Neuronal stem cell (in vitro differentiated cells): ENCODE measurements around the gene LRRC25.

Source experiments
- DNase-seq: peaks from one replicate; pipeline ENCODE4 v3.0.0-alpha.2; 2013; ENCODE audit warnings: low spot score
- H2AFZ ChIP-seq: one replicate; pipeline ENCODE4 v1.6.1; 2013; ENCODE audit warnings: mild to moderate bottlenecking, low read length, inconsistent platforms
- H2AK5ac ChIP-seq: 2 replicates; pipeline ENCODE4 v1.6.1; 2013; ENCODE audit warnings: low read depth, mild to moderate bottlenecking, inconsistent platforms, low read length, moderate library complexity, mixed read lengths
- H2BK120ac ChIP-seq: 2 replicates; pipeline ENCODE4 v1.6.1; 2013; ENCODE audit warnings: low read depth, mild to moderate bottlenecking, inconsistent platforms, low read length, moderate library complexity, mixed read lengths
- H2BK12ac ChIP-seq: one replicate; pipeline ENCODE4 v1.6.1; 2013; ENCODE audit warnings: low read length, inconsistent platforms
- H2BK15ac ChIP-seq: 2 replicates; pipeline ENCODE4 v1.6.1; 2013; ENCODE audit warnings: mild to moderate bottlenecking, low read length, inconsistent platforms, mixed read lengths
- H2BK5ac ChIP-seq: one replicate; pipeline ENCODE4 v1.6.1; 2013; ENCODE audit warnings: inconsistent platforms, mild to moderate bottlenecking, low read length, moderate library complexity
- H3K14ac ChIP-seq: one replicate; pipeline ENCODE4 v1.6.1; 2013; ENCODE audit warnings: low read length, inconsistent platforms
- H3K18ac ChIP-seq: 2 replicates; pipeline ENCODE4 v1.6.1; 2013; ENCODE audit warnings: low read length, inconsistent platforms
- H3K23ac ChIP-seq: 2 replicates; pipeline ENCODE4 v1.6.1; 2013; ENCODE audit warnings: low read depth, mild to moderate bottlenecking, mixed read lengths, low read length, inconsistent platforms; ENCODE audit not compliant: poor library complexity
- H3K27ac ChIP-seq: replicated peaks from 3 replicates; pipeline ENCODE4 v1.5.1; 2013; ENCODE audit warnings: low read length, inconsistent platforms
- H3K27me3 ChIP-seq, 3 experiments: 2 replicates each; pipeline ENCODE4 v1.6.1; 2013; ENCODE audit warnings: low read length in 3 of 3, mild to moderate bottlenecking in 2 of 3, inconsistent platforms in 1 of 3, low read depth in 1 of 3, mixed read lengths in 1 of 3, moderate library complexity in 1 of 3; ENCODE audit not compliant: control insufficient read depth in 3 of 3, insufficient read depth in 3 of 3
- H3K36me3 ChIP-seq, 2 donors: replicated peaks in 1 of 2; 2 replicates each; pipeline ENCODE4 v1.6.1; 2013; ENCODE audit warnings: low read length in 2 of 2; ENCODE audit not compliant: control insufficient read depth in 2 of 2, insufficient read depth in 2 of 2
- H3K4ac ChIP-seq: 2 replicates; pipeline ENCODE4 v1.6.1; 2013; ENCODE audit warnings: inconsistent platforms, mild to moderate bottlenecking, low read length, moderate library complexity
- H3K4me1 ChIP-seq, 2 donors: 1 replicate in 1 of 2; 2 replicates in 1 of 2; pipeline ENCODE4 v1.6.1; 2013; ENCODE audit warnings: low read length in 2 of 2, low read depth in 1 of 2; ENCODE audit not compliant: control insufficient read depth in 2 of 2, insufficient read depth in 1 of 2
- H3K4me2 ChIP-seq: one replicate; pipeline ENCODE4 v1.6.1; 2013; ENCODE audit warnings: mild to moderate bottlenecking, low read length, inconsistent platforms; ENCODE audit not compliant: insufficient read depth, poor library complexity, severe bottlenecking
- H3K4me3 ChIP-seq, 2 donors: 2 replicates each; pipeline ENCODE4 v1.5.1; 2013; ENCODE audit warnings: low read length in 2 of 2, mild to moderate bottlenecking in 2 of 2, inconsistent platforms in 1 of 2, moderate library complexity in 1 of 2
- H3K79me1 ChIP-seq: one replicate; pipeline ENCODE4 v1.6.1; 2013; ENCODE audit warnings: low read depth, mild to moderate bottlenecking, inconsistent platforms, low read length, moderate library complexity
- H3K9ac ChIP-seq: one replicate; pipeline ENCODE4 v1.6.1; 2013; ENCODE audit warnings: mild to moderate bottlenecking, low read depth, low read length, inconsistent platforms; ENCODE audit not compliant: poor library complexity
- H3K9me3 ChIP-seq, 2 donors: replicated peaks in 1 of 2; 2 replicates each; pipeline versions ENCODE3 to v1.6.1; 2013; ENCODE audit warnings: low read length in 2 of 2, mild to moderate bottlenecking in 2 of 2, inconsistent platforms in 1 of 2, low read depth in 1 of 2, mixed read lengths in 1 of 2, moderate library complexity in 1 of 2; ENCODE audit not compliant: control insufficient read depth in 2 of 2, insufficient read depth in 1 of 2
- H4K8ac ChIP-seq: one replicate; pipeline ENCODE4 v1.6.1; 2013; ENCODE audit warnings: low read depth, mild to moderate bottlenecking, inconsistent platforms, low read length, moderate library complexity
- H4K91ac ChIP-seq: one replicate; pipeline ENCODE4 v1.6.1; 2013; ENCODE audit warnings: low read length, low read depth, mild to moderate bottlenecking, inconsistent platforms; ENCODE audit not compliant: poor library complexity
- WGBS, 2 donors: extraction: QIAGEN DNeasy Blood & Tissue Kit; methylation state at CpG; one replicate each; pipeline ENCODE4 v1.1.7; 2013; ENCODE audit warnings: missing lambda C conversion rate in 2 of 2, mixed read lengths in 1 of 2; ENCODE audit not compliant: insufficient read length in 2 of 2, insufficient replicate concordance in 1 of 2; ENCODE audit errors: extremely low coverage in 2 of 2; 5-methylcytosine and 5-hydroxymethylcytosine counted together

LRRC25 gene

DNA sequence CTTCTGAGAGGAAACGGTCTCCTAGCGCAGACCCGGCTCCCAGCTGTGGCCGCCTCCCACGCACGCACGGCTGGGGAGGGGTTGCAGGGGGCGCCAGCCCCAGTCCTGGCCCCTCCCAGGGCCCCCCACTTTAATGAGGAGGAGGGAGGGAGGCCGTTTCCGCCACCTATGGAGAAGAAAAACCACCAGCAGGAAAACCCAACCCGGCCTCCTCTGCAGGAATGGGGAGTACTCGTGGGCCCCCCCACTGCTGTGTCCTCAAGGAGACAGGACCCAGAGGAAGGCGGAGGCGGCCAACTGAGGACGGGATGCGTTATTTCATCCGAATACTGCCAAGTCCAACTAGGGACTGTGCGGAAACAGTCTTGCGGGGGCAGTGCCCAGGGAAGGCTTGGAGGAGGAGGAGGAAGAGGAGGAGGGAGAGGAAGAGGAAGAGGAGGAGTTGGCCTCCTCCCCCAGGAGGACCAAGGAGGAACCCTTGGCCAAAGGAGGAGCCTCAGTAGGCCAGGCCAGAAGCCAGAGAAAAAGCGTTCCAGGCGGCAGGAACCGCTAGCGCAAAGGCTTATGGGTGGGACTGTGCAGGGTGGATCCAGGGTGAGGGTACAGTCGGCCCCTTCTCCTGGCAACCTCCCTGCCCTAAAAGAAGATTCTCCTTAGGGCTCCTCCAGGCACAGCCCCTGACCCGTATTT lies 17.9 kb upstream of the LRRC25 start:
- H3K27me3 ChIP-seq = peaks cover 0 to 19% (median 0%) of the 10 kb centered on the region in 3 experiments
- no peak overlapping the region for H4K8ac ChIP-seq
- no CpG with 5 or more reads among the region's 25 CpGs for WGBS, 2 donors
- H2BK15ac ChIP-seq = peak overlapping the region; percentile 92
- DNase-seq = no peak
- peak overlapping the region; percentile 17 for H3K23ac ChIP-seq
- H3K36me3 ChIP-seq = no peaks in the 10 kb centered on the region
- H3K4ac ChIP-seq = no peak overlapping the region
- H4K91ac ChIP-seq = no peak overlapping the region
- H3K9ac ChIP-seq = peak overlapping the region; percentile 63
- H2BK120ac ChIP-seq = peak overlapping the region; percentile 96
- no peak overlapping the region for H3K4me2 ChIP-seq
- peaks cover 0 to 2% of the 10 kb centered on the region in 2 donors for H3K9me3 ChIP-seq
- peaks cover 26 to 44% of the 10 kb centered on the region in 2 donors for H3K4me1 ChIP-seq
- H3K4me3 ChIP-seq = no peak overlapping the region
- no peak overlapping the region for H3K27ac ChIP-seq
- H3K14ac ChIP-seq = no peak overlapping the region
- H2AK5ac ChIP-seq = peak overlapping the region; percentile 96
- peak overlapping the region; percentile 49 for H2AFZ ChIP-seq
- peak overlapping the region; percentile 13 for H2BK5ac ChIP-seq
- H2BK12ac ChIP-seq = no peak overlapping the region
- H3K79me1 ChIP-seq = peaks cover 6% of the 10 kb centered on the region
- peak overlapping the region; percentile 88 for H3K18ac ChIP-seq

- no peak for DNase-seq
- no peak overlapping the region for H3K4me3 ChIP-seq
Observed at GRCh38 chr19:18414504-18415177, 17.2 kb upstream of the LRRC25 start.

DNA sequence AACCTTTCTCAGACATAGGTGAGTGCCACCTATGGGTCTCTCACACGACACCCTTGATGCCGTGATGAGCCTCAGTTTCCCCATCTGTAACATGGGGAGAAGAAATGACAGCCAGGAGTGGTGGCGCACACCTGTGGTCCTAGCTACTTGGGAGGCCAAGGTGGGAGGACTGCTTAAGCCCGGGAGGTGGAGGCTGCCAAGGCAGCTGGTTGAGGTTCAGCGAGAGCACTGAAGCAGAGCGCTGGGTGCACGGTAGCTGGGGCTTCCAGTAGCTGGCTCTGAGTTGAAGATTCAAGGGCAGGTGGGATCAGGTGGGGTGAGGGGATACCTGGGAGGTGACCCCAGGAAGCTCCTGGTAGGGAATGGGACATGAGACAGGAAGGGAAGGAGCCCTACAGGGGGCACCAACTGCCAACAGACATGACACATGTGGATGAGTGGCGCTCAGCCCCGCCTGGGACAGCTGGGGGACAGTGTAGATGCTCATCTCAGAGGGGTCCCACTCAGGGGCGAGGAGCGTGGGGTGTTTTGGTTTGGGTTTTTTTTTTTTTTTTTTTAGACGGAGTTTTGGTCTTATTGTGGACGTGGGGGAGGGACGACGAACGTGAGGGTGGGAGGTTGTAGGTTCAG lies 15.3 kb upstream of the LRRC25 start:
- no peak overlapping the region for H3K27ac ChIP-seq
- H2BK120ac ChIP-seq = no peak overlapping the region
- no peak overlapping the region for H3K14ac ChIP-seq
- H3K4ac ChIP-seq = no peak overlapping the region
- H2AK5ac ChIP-seq = peak overlapping the region; percentile 94
- no peaks in the 10 kb centered on the region for H3K9me3 ChIP-seq
- no peak overlapping the region for H4K8ac ChIP-seq
- H3K4me3 ChIP-seq = no peak overlapping the region
- H2AFZ ChIP-seq = no peak overlapping the region
- no peak overlapping the region for H2BK5ac ChIP-seq
- no CpG with 5 or more reads among the region's 16 CpGs for whole genome bisulfite sequencing, 2 donors
- H2BK12ac ChIP-seq = no peak overlapping the region
- H3K18ac ChIP-seq = no peak overlapping the region
- H3K9ac ChIP-seq = no peak overlapping the region
- no peak overlapping the region for H2BK15ac ChIP-seq
- H3K4me1 ChIP-seq = peaks cover 13 to 27% of the 10 kb centered on the region in 2 donors
- H3K4me2 ChIP-seq = no peak overlapping the region
- no peak overlapping the region for H4K91ac ChIP-seq
- no peak for DNase-seq
- no peak overlapping the region for H3K23ac ChIP-seq
- H3K36me3 ChIP-seq = no peaks in the 10 kb centered on the region
- peaks cover 2% of the 10 kb centered on the region for H3K79me1 ChIP-seq
- peaks cover 0 to under 1% (median 0%) of the 10 kb centered on the region in 3 experiments for H3K27me3 ChIP-seq

More at GRCh38 chr19:18414504-18415177, 17.2 kb upstream of the LRRC25 start:
- H2AK5ac ChIP-seq = peak overlapping the region; percentile 96
- no peak overlapping the region for H3K4ac ChIP-seq
- peaks cover 2% of the 10 kb centered on the region for H3K79me1 ChIP-seq
- no peak overlapping the region for H2BK12ac ChIP-seq
- peaks cover 25 to 42% of the 10 kb centered on the region in 2 donors for H3K4me1 ChIP-seq
- no peak overlapping the region for H3K23ac ChIP-seq
- peaks cover 0 to 13% (median 0%) of the 10 kb centered on the region in 3 experiments for H3K27me3 ChIP-seq
- WGBS, 2 donors = no CpG with 5 or more reads among the region's 11 CpGs
- peak overlapping the region; percentile 49 for H2AFZ ChIP-seq
- H3K4me2 ChIP-seq = no peak overlapping the region
- no peak overlapping the region for H4K91ac ChIP-seq
- peak overlapping the region; percentile 89 for H2BK120ac ChIP-seq
- peak overlapping the region; percentile 92 for H2BK15ac ChIP-seq
- H3K14ac ChIP-seq = no peak overlapping the region
- H2BK5ac ChIP-seq = peak overlapping the region; percentile 13
- no peaks in the 10 kb centered on the region for H3K36me3 ChIP-seq
- H4K8ac ChIP-seq = no peak overlapping the region
- H3K27ac ChIP-seq = no peak overlapping the region
- H3K9me3 ChIP-seq = peaks cover 0 to 2% of the 10 kb centered on the region in 2 donors
- peak overlapping the region; percentile 27 for H3K18ac ChIP-seq
- H3K9ac ChIP-seq = no peak overlapping the region

DNA sequence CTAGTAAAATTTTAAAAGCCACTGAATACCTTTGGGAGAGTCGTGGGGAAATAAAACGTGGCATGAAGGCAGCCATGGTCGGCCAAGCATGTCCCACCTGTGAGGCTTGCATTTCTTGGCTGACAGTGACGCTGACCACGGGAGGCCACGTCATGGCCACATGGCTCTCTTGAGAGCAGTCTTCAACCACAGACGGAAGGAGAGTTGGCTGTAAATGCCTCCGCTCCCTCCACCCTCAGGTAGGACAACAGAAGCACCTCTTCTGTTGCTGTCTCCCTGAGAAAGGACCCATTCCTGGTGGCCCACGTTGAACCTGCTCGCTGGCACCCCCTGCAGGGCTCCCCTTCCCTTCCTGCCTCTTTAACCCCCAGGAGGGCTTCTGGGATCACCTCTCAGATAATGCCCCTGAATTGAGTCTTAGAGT lies 10.6 kb upstream of the LRRC25 start:
- no peak overlapping the region for H3K9ac ChIP-seq
- H3K4ac ChIP-seq = no peak overlapping the region
- H2AFZ ChIP-seq = no peak overlapping the region
- no peak overlapping the region for H3K14ac ChIP-seq
- H2BK15ac ChIP-seq = no peak overlapping the region
- WGBS, 2 donors = no CpG with 5 or more reads among the region's 10 CpGs
- peak overlapping the region; percentile 52 for H3K18ac ChIP-seq
- no peak overlapping the region for H4K8ac ChIP-seq
- H3K36me3 ChIP-seq = no peaks in the 10 kb centered on the region
- H2BK5ac ChIP-seq = no peak overlapping the region
- H2BK120ac ChIP-seq = no peak overlapping the region
- no peaks in the 10 kb centered on the region for H3K27me3 ChIP-seq
- H3K9me3 ChIP-seq = no peaks in the 10 kb centered on the region
- H3K79me1 ChIP-seq = no peaks in the 10 kb centered on the region
- no peak overlapping the region for H2AK5ac ChIP-seq
- H3K4me1 ChIP-seq = no peaks in the 10 kb centered on the region
- no peak overlapping the region for H4K91ac ChIP-seq
- DNase-seq = no peak
- H3K4me2 ChIP-seq = no peak overlapping the region
- no peak overlapping the region for H3K4me3 ChIP-seq
- no peak overlapping the region for H3K27ac ChIP-seq
- H3K23ac ChIP-seq = no peak overlapping the region
- no peak overlapping the region for H2BK12ac ChIP-seq
